Right cardiac atrium (tissue), 5 donors: ENCODE measurements around the gene COQ8B. TPM values are rescaled to one million over a fixed set of nuclear protein-coding genes. Genes with fewer than 3 reads are reported as not detected.
"Not testable (repeated sequence)": the region's sequence is repeated elsewhere in the genome, so short reads cannot be mapped to it uniquely, and the experiment has no call there.

Experiments used
- ATAC-seq, 2 donors: fragments of 200-7000 bp; cut with Tn5 transposase; one replicate each; pipeline versions ENCODE4 v1.8.0 to v1.9.1; 2020; ENCODE audit warnings: moderate library complexity in 2 of 2, mild to moderate bottlenecking in 1 of 2
- DNase-seq, 3 donors: peaks; one replicate each; pipeline ENCODE4 v3.0.0-alpha.2; 2020
- H3K27ac ChIP-seq: one replicate; pipeline ENCODE4 v1.5.1; 2013; ENCODE audit warnings: mild to moderate bottlenecking, low read length, control low read depth, moderate library complexity
- H3K27me3 ChIP-seq: one replicate; pipeline ENCODE4 v1.6.1; 2013; ENCODE audit not compliant: control insufficient read depth, insufficient read depth
- H3K4me1 ChIP-seq: one replicate; pipeline ENCODE4 v1.6.1; 2013; ENCODE audit warnings: low read length; ENCODE audit not compliant: control insufficient read depth, insufficient read depth
- H3K4me3 ChIP-seq: one replicate; pipeline ENCODE4 v1.5.1; 2013; ENCODE audit warnings: low read length, control low read depth
- H3K9me3 ChIP-seq: one replicate; pipeline ENCODE4 v1.6.1; 2013; ENCODE audit warnings: low read length; ENCODE audit not compliant: control insufficient read depth
- WGBS: extraction: QIAGEN DNeasy Blood & Tissue Kit; methylation state at CpG from one replicate; pipeline ENCODE4 v1.1.7; 2013; 5-methylcytosine and 5-hydroxymethylcytosine counted together
- intact Hi-C, 4 donors: fragments of 100-400 bp; cut with DNase I; formaldehyde crosslinking; loops; one replicate each; pipeline versions ENCODE4 v1.11.0 to v1.14.0; 2022 to 2023
- long read RNA-seq, 4 donors: library from polyadenylated mRNA; unstranded; transcript quantifications; one replicate each; pipeline ENCODE4 v2.0.0, GENCODE V29; 2020 to 2021
- polyA plus RNA-seq: library from polyadenylated mRNA; stranded (reverse); fragments of 200-250 nt; gene quantifications from one replicate; pipeline ENCODE4 v1.2.3, GENCODE V29; 2013
- total RNA-seq, 4 donors: library from RNA; stranded (reverse); fragmentation: NEBNext Ultra II Directional; extraction: Animal tissue kit (Norgen Biotek cat#: 25700); gene quantifications; one replicate each; pipeline ENCODE4 v1.2.1, GENCODE V29; 2021
- donor health status: healthy with polysubstance abuse.
- donor health status: DM: no; HTN: yes; CAD: no.
- donor health status: DM: no; HTN: no; CAD: no.
- donor health status: DM: no; HTN: yes; CAD: no; lungs with severe emphysema.
- donor health status: DM: yes; HTN: yes; CAD: no.

Gene COQ8B
- total RNA-seq (10 to 100 TPM; 22.8 to 34.0 (median 29.0) TPM), polyA plus RNA-seq (23.8 TPM)
- long read RNA-seq, donor 1, partial matches to known transcripts: 7 of 39 reads
- long read RNA-seq, donor 1, other reads (novel, unspliced or antisense): 32 of 39 reads
- long read RNA-seq, donor 2, partial matches to known transcripts: 3 of 31 reads
- long read RNA-seq, donor 2, other reads (novel, unspliced or antisense): 27 of 31 reads
- long read RNA-seq, donor 3, transcript COQ8B-202 (15 exons, 2,443 nt): major isoform, 8 of 110 reads
- long read RNA-seq, donor 3, partial matches to known transcripts: 22 of 110 reads
- long read RNA-seq, donor 3, other reads (novel, unspliced or antisense): 80 of 110 reads
- long read RNA-seq, donor 4, transcript COQ8B-202 (15 exons, 2,443 nt): major isoform, 5 of 40 reads
- long read RNA-seq, donor 4, partial matches to known transcripts: 3 of 40 reads
- long read RNA-seq, donor 4, other reads (novel, unspliced or antisense): 32 of 40 reads

DNA sequence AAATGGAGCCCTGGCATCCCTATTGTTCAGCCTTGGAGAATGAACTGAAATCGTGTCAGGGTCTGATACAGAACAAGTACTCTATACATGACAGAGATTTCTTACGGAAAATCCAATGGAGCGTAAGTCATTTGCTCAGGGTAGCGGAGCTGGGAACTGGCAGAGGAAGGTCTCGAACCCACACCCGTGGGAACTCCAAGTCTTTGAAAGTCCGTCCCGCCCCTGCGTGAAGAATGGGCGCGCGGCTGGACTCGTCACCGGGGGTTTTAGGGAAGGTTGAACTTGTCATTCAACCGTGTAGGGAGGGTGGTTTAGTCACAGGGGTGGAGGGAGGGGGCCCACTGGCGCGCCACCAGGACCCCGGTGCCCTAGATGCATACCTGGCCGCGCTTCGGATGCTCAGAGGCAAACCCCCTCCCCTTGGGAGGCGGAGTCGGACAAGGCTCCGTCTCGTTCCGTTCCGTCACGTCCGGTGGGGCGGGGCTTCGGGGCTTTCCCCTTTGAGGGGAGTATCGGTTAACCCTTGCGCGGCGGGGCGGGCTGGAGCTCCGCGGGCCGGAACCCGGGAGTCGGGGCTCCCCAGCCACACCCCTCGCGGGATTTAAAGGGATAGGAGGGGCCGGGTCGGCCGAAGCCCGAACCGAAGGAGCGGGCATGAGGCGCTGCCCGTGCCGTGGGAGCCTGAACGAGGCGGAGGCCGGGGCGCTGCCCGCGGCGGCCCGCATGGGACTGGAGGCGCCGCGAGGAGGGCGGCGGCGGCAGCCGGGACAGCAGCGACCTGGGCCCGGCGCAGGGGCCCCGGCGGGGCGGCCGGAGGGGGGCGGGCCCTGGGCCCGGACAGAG is at the start of gene COQ8B, which contains the start of gene ITPKC:
Gene COQ8B, minus strand, starts transcription at position 405 of the 843 bp plus-strand sequence. CDS start 2,254 bp downstream, outside the sequence.
Gene ITPKC, plus strand, starts transcription at position 631 of the 843 bp plus-strand sequence. Its CDS starts 24 bp downstream, at position 655.
- Histone ChIP-seq H3K4me1 (peaks cover 10% of the 10 kb centered on the region), H3K9me3 (no peaks in the 10 kb centered on the region), H3K27me3 (no peaks in the 10 kb centered on the region), H3K27ac (peak within 1 kb of the TSS; percentile 100), H3K4me3 (peak within 1 kb of the TSS; percentile 89)
- intact Hi-C loops: loop anchor here in 1 of 4 donors (10.0 kb wide), 1 partner anchor 52 kb away; no protein-coding TSS in a partner anchor
- WGBS: under 1% methylated on average over 76 of the region's 76 CpGs
- ATAC-seq (peak; percentile 75 to 80), DNase-seq (peak; percentile 100)

GRCh38 chr19:40766385-40766784 is 49.7 kb upstream of the COQ8B start:
- H3K4me1 ChIP-seq, ATAC-seq, H3K4me3 ChIP-seq, H3K9me3 ChIP-seq, H3K27ac ChIP-seq, H3K27me3 ChIP-seq, intact Hi-C loops: not testable (repeated sequence)
- DNase-seq: peak in 1 of 3 donors; percentile 34
- 95% methylated on average over 13 of the region's 13 CpGs for WGBS

GRCh38 chr19:40763963-40764362 is 47.3 kb upstream of the COQ8B start:
- H3K4me3 ChIP-seq: no peak overlapping the region
- WGBS: 89% methylated on average over 10 of the region's 10 CpGs
- H3K27me3 ChIP-seq: no peaks in the 10 kb centered on the region
- no peak for ATAC-seq
- intact Hi-C loops: no loop called here
- peak in 1 of 3 donors; percentile 22 for DNase-seq
- no peaks in the 10 kb centered on the region for H3K9me3 ChIP-seq
- H3K27ac ChIP-seq: no peak overlapping the region
- H3K4me1 ChIP-seq: no peaks in the 10 kb centered on the region

DNA sequence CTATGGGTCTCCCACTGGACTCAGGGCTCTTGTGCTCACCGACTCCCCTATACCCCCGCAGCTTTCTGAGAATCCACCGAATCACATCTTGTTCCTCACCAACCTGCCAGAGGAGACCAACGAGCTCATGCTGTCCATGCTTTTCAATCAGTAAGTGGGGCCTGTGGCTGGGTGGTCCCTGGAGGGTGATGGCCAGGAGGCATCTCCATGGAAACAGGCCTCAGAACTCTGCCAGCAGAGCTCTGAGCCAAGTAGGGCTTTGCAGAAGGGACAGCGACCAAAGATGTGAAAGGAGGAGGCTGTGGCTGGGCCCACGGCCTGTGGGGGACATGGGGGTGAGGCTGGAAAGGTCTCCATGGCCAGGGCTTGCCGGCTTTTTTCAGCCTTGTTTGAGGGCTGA is 46.8 kb upstream of the COQ8B start:
- Histone ChIP-seq H3K4me1 (no peaks in the 10 kb centered on the region), H3K27me3 (no peaks in the 10 kb centered on the region), H3K4me3 (no peak overlapping the region), H3K9me3 (no peaks in the 10 kb centered on the region), H3K27ac (no peak overlapping the region)
- DNase-seq (peak in 1 of 3 donors; percentile 10), ATAC-seq (no peak)
- intact Hi-C loops: no loop called here
- WGBS: 92% methylated on average over 7 of the region's 7 CpGs

GRCh38 chr19:40762754-40763470 is 46.2 kb upstream of the COQ8B start:
- 90% methylated on average over 17 of the region's 17 CpGs for WGBS
- ATAC-seq (no peak), DNase-seq (peak in 1 of 3 donors; percentile 59)
- no peaks in the 10 kb centered on the region for H3K4me1 ChIP-seq
- H3K27me3 ChIP-seq: no peaks in the 10 kb centered on the region
- H3K9me3 ChIP-seq: no peaks in the 10 kb centered on the region
- no peak overlapping the region for H3K27ac ChIP-seq
- intact Hi-C loops: no loop called here
- H3K4me3 ChIP-seq: no peak overlapping the region

- ATAC-seq (no peak), DNase-seq (no peak)
- Histone ChIP-seq H3K4me1 (peaks cover 10% of the 10 kb centered on the region), H3K9me3 (no peaks in the 10 kb centered on the region), H3K27ac (no peak overlapping the region), H3K4me3 (no peak overlapping the region), H3K27me3 (no peaks in the 10 kb centered on the region)
- intact Hi-C loops: no loop called here
- WGBS: 92% methylated on average over 13 of the region's 13 CpGs
Observed at GRCh38 chr19:40759352-40759751, 42.7 kb upstream of the COQ8B start.

DNA sequence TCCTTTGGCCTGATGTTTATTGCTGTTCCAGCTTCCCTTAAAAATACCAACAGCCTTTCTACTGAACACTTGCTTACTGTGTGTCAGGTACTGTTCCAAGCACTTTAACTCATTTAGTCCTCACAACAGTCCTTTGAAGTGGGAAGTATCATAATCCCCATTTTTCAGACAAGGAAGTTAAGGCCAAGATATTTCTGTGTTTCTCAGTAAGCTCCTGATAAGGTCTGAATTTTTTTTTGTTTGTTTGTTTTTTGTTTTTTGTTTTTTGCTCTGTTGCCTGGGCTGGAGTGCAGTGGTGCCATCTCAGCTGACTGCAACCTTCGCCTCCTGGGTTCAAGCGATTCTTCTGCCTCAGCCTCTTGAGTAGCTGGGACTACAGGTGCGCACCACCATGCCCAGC is 41.8 kb upstream of the COQ8B start:
- no peak overlapping the region for H3K4me3 ChIP-seq
- DNase-seq (peak in 1 of 3 donors; percentile 0), ATAC-seq (no peak)
- H3K27me3 ChIP-seq: no peaks in the 10 kb centered on the region
- H3K27ac ChIP-seq: no peak overlapping the region
- peaks cover 10% of the 10 kb centered on the region for H3K4me1 ChIP-seq
- H3K9me3 ChIP-seq: no peaks in the 10 kb centered on the region
- WGBS: 100% methylated on average over 3 of the region's 3 CpGs
- intact Hi-C loops: no loop called here

DNA sequence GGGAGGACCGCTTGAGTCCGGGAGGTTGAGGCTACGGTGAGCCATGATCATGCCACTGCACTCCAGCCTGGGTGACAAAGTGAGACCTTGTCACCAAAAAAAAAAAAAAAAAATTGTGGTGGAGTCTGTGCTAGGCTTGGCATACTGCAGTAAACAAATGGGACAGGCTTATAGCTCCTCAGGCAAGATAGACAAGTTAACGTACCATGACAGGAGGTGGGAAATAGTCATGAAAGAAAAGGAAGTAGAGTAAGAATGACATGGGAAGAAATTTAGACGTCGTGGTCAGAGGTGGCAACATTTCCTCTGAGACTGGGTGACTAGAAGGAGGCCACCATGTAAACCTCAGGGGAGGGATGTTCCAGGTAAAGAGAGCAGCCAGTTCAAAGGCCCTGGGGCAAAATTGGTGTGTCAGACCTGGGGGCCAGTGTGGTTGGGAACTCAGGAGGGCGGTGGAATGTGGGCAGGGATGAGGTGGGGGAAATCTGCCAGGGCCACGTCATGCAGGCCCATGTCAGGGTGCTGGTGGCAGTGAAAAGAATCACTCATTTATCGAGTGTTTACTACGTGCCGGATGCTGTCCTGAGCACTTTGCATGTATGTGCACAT is 39.9 kb upstream of the COQ8B start:
- peak in 1 of 3 donors; percentile 13 for DNase-seq
- H3K4me1 ChIP-seq: peaks cover 13% of the 10 kb centered on the region
- no peaks in the 10 kb centered on the region for H3K9me3 ChIP-seq
- H3K4me3 ChIP-seq: no peak overlapping the region
- H3K27me3 ChIP-seq: no peaks in the 10 kb centered on the region
- 75% methylated on average over 11 of the region's 11 CpGs for WGBS
- no peak overlapping the region for H3K27ac ChIP-seq
- intact Hi-C loops: no loop called here
- ATAC-seq: no peak

- 97% methylated on average over 8 of the region's 8 CpGs for WGBS
- Histone ChIP-seq H3K4me3 (no peak overlapping the region), H3K27me3 (no peaks in the 10 kb centered on the region), H3K9me3 (no peaks in the 10 kb centered on the region), H3K27ac (no peak overlapping the region), H3K4me1 (peaks cover 13% of the 10 kb centered on the region)
- intact Hi-C loops: no loop called here
- ATAC-seq (no peak), DNase-seq (peak in 1 of 3 donors; percentile 29)
Observed at GRCh38 chr19:40755791-40756190, 39.1 kb upstream of the COQ8B start.

GRCh38 chr19:40755248-40755624 is 38.5 kb upstream of the COQ8B start:
- no peak overlapping the region for H3K4me3 ChIP-seq
- intact Hi-C loops: no loop called here
- no peak overlapping the region for H3K27ac ChIP-seq
- H3K9me3 ChIP-seq: no peaks in the 10 kb centered on the region
- no peaks in the 10 kb centered on the region for H3K27me3 ChIP-seq
- no peak for DNase-seq
- peaks cover 13% of the 10 kb centered on the region for H3K4me1 ChIP-seq
- WGBS: 90% methylated on average over 3 of the region's 3 CpGs
- ATAC-seq: no peak
